IMR-90 (cell line): Measurements from ENCODE around the gene ALDH18A1. TPM values are rescaled to one million over a fixed set of nuclear protein-coding genes. Genes with fewer than 3 reads are reported as not detected.

ENCODE experiments used
- ATAC-seq: fragments of 200-7000 bp; cut with Tn5 transposase; 2 replicates; pipeline ENCODE4 v1.9.1; 2020; ENCODE audit warnings: low read depth, mild to moderate bottlenecking, moderate library complexity
- BruUV-seq: library from RNA; stranded (reverse); fragments of 400-500 nt; replicated peaks from 2 replicates; lab custom pipeline; 2021; lab: Mats Ljungman, UMichigan
- CTCF ChIA-PET: fragments of 300-600 bp; formaldehyde crosslinking; extraction: SDS; loops from one replicate; lab custom pipeline; 2021; ENCODE audit warnings: antibody characterized with exemption; lab: Yijun Ruan, JAX
- POLR2A ChIA-PET: fragments of 300-600 bp; sonication (Branson Sonifier 250); formaldehyde crosslinking; loops from one replicate; lab custom pipeline; 2022; ENCODE audit warnings: antibody characterized with exemption; ENCODE audit not compliant: unreplicated experiment; lab: Charles Lee
- DNase-seq: peaks from one replicate; pipeline ENCODE4 v3.0.0; 2013
- H2AFZ ChIP-seq: replicated peaks from 2 replicates; pipeline ENCODE3; 2013; ENCODE audit warnings: low read length, mild to moderate bottlenecking; ENCODE audit not compliant: poor library complexity
- H2AK5ac ChIP-seq: 2 replicates; pipeline ENCODE4 v1.6.1; 2013; ENCODE audit warnings: low read depth, low read length, inconsistent platforms
- H2AK9ac ChIP-seq: replicated peaks from 2 replicates; pipeline ENCODE3; 2013; ENCODE audit warnings: mild to moderate bottlenecking, low read depth, low read length, moderate library complexity; ENCODE audit not compliant: poor library complexity
- H2BK120ac ChIP-seq: 2 replicates; pipeline ENCODE4 v1.6.1; 2013; ENCODE audit warnings: low read depth, low read length, inconsistent platforms
- H2BK15ac ChIP-seq: 3 replicates; pipeline ENCODE4 v1.6.1; 2013; ENCODE audit warnings: low read depth, low read length, inconsistent platforms
- H2BK20ac ChIP-seq: 2 replicates; pipeline ENCODE4 v1.6.1; 2013; ENCODE audit warnings: low read depth, mild to moderate bottlenecking, inconsistent platforms, low read length, moderate library complexity
- H2BK5ac ChIP-seq: 2 replicates; pipeline ENCODE4 v1.6.1; 2013; ENCODE audit warnings: mild to moderate bottlenecking, low read depth, low read length, inconsistent platforms; ENCODE audit not compliant: poor library complexity, severe bottlenecking
- H3K14ac ChIP-seq: replicated peaks from 2 replicates; pipeline ENCODE4 v1.6.1; 2013; ENCODE audit warnings: low read depth, low read length, inconsistent platforms
- H3K18ac ChIP-seq: 2 replicates; pipeline ENCODE4 v1.6.1; 2013; ENCODE audit warnings: low read depth, low read length, control low read depth
- H3K23ac ChIP-seq: 2 replicates; pipeline ENCODE4 v1.6.1; 2013; ENCODE audit warnings: low read depth, low read length, inconsistent platforms
- H3K27ac ChIP-seq: 2 replicates; pipeline ENCODE4 v1.5.1; 2013; ENCODE audit warnings: mild to moderate bottlenecking, control low read depth, low read length; ENCODE audit not compliant: insufficient read depth
- H3K27me3 ChIP-seq: 2 replicates; pipeline ENCODE4 v1.6.1; 2013; ENCODE audit warnings: low read length; ENCODE audit not compliant: control insufficient read depth, insufficient read depth
- H3K36me3 ChIP-seq: 2 replicates; pipeline ENCODE4 v1.6.1; 2013; ENCODE audit warnings: low read length, mixed read lengths; ENCODE audit not compliant: control insufficient read depth, insufficient read depth
- H3K4ac ChIP-seq: 2 replicates; pipeline ENCODE4 v1.6.1; 2013; ENCODE audit warnings: low read depth, low read length, inconsistent platforms
- H3K4me1 ChIP-seq: 2 replicates; pipeline ENCODE4 v1.6.1; 2013; ENCODE audit warnings: low read length, mixed read lengths; ENCODE audit not compliant: control insufficient read depth, insufficient read depth
- H3K4me2 ChIP-seq: 2 replicates; pipeline ENCODE4 v1.6.1; 2013; ENCODE audit warnings: low read depth, mild to moderate bottlenecking, control low read depth, low read length, moderate library complexity
- H3K4me3 ChIP-seq: 2 replicates; pipeline ENCODE4 v1.5.1; 2013; ENCODE audit warnings: low read depth, mild to moderate bottlenecking, control low read depth, low read length, moderate library complexity; ENCODE audit not compliant: insufficient read depth
- H3K56ac ChIP-seq: 2 replicates; pipeline ENCODE4 v1.6.1; 2013; ENCODE audit warnings: low read length, inconsistent platforms; ENCODE audit not compliant: insufficient read depth; ENCODE audit errors: extremely low read depth
- H3K79me1 ChIP-seq, 2 experiments: 2 replicates each; pipeline ENCODE4 v1.6.1; 2013; ENCODE audit warnings: low read length in 2 of 2, inconsistent platforms in 1 of 2, low read depth in 1 of 2
- H3K9ac ChIP-seq: 2 replicates; pipeline ENCODE4 v1.6.1; 2013; ENCODE audit warnings: low read depth, low read length, control low read depth
- H3K9me1 ChIP-seq: 2 replicates; pipeline ENCODE4 v1.6.1; 2013; ENCODE audit warnings: low read length, inconsistent platforms; ENCODE audit not compliant: insufficient read depth
- H3K9me3 ChIP-seq: 2 replicates; pipeline ENCODE4 v1.6.1; 2013; ENCODE audit warnings: low read length; ENCODE audit not compliant: control insufficient read depth, insufficient read depth
- H4K20me1 ChIP-seq: 2 replicates; pipeline ENCODE4 v1.6.1; 2013; ENCODE audit warnings: low read length, inconsistent platforms; ENCODE audit not compliant: insufficient read depth
- H4K5ac ChIP-seq: 2 replicates; pipeline ENCODE4 v1.6.1; 2013; ENCODE audit warnings: mild to moderate bottlenecking, low read depth, low read length, control low read depth
- H4K8ac ChIP-seq, 2 experiments: 2 replicates each; pipeline ENCODE4 v1.6.1; 2013; ENCODE audit warnings: low read depth in 2 of 2, low read length in 2 of 2, control low read depth in 1 of 2, inconsistent platforms in 1 of 2
- H4K91ac ChIP-seq: 2 replicates; pipeline ENCODE4 v1.6.1; 2013; ENCODE audit warnings: low read depth, low read length, inconsistent platforms; ENCODE audit not compliant: insufficient read depth
- FOS ChIP-seq: fragments of 150-350 bp; IDR thresholded peaks from 2 replicates; pipeline ENCODE4 v1.6.1; 2016; ENCODE audit warnings: low read depth, low read length
- NFE2L2 ChIP-seq: fragments of 150-350 bp; IDR thresholded peaks from 2 replicates; pipeline ENCODE4 v1.6.1; 2016; ENCODE audit warnings: low read depth, mild to moderate bottlenecking, low read length
- RCOR1 ChIP-seq: IDR thresholded peaks from 2 replicates; pipeline ENCODE4 v1.6.1; 2012; ENCODE audit warnings: mild to moderate bottlenecking, low read length, improper control_type of control experiment; ENCODE audit not compliant: insufficient replicate concordance
- WGBS, 2 experiments: methylation state at CpG; one replicate each; pipeline versions ENCODE4 v1.1.5 to v1.1.7; 2013; ENCODE audit warnings: missing lambda C conversion rate in 2 of 2; ENCODE audit not compliant: insufficient read length in 1 of 2; ENCODE audit errors: extremely low coverage in 2 of 2; 5-methylcytosine and 5-hydroxymethylcytosine counted together
- dilution Hi-C: fragments of 300-500 bp; cut with HindIII; formaldehyde crosslinking; loops from one replicate; pipeline ENCODE4 v1.14.3; 2018; ENCODE audit warnings: low sequenced_read_pairs; ENCODE audit not compliant: unreplicated experiment
- in situ Hi-C: fragments of 300-500 bp; cut with MboI; formaldehyde crosslinking; loops from 3 replicates; pipeline ENCODE4 v1.14.3; 2019; ENCODE audit warnings: low sequenced_read_pairs, inconsistent platforms, mixed read lengths
- intact Hi-C: fragments of 100-400 bp; cut with micrococcal nuclease; formaldehyde crosslinking; loops from 2 replicates; pipeline ENCODE4 v1.10.0; 2022
- polyA plus RNA-seq, 3 experiments: library from polyadenylated mRNA; depleted of rRNA; stranded (reverse); fragments of >200 nt; gene quantifications; 2 replicates each; pipeline ENCODE4 v1.2.3, GENCODE V29; 2012; ENCODE audit warnings: low replicate concordance in 1 of 3
- total RNA-seq: library from RNA; depleted of rRNA; stranded (reverse); fragments of >200 nt; gene quantifications from 2 replicates; pipeline ENCODE4 v1.2.3, GENCODE V29; 2012
- TF ChIP-seq, protein P1 (sequence below): fragments of 150-350 bp; IDR thresholded peaks from 2 replicates; pipeline ENCODE4 v1.6.1; 2017; ENCODE audit warnings: mild to moderate bottlenecking, antibody characterized with exemption, low read length, low read depth
- TF ChIP-seq, protein P2 (sequence below): conservative IDR thresholded peaks from 2 replicates; pipeline ENCODE4 v1.5.1; 2012; ENCODE audit warnings: mild to moderate bottlenecking, low read depth, low read length, improper control_type of control experiment

The ALDH18A1 gene
- total and polyA plus RNA-seq, 2 of the 4 experiments (the other 2 are of a cell fraction), result 93.4 to 232 TPM

- ATAC-seq (no peak), DNase-seq (no peak)
- no TSS peak for BruUV-seq
- dilution Hi-C loops, result no loop called here
- Histone ChIP-seq H3K18ac (no peak overlapping the region), H3K9me3 (no peaks in the 10 kb centered on the region), H2AFZ (no peak overlapping the region), H4K5ac (no peak overlapping the region), H3K36me3 (no peaks in the 10 kb centered on the region), H3K23ac (no peak overlapping the region), H4K20me1 (no peaks in the 10 kb centered on the region), H2BK5ac (no peak overlapping the region), H3K79me1 (no peaks in the 10 kb centered on the region), H3K9me1 (no peaks in the 10 kb centered on the region), H3K56ac (no peak overlapping the region), H3K4me1 (no peaks in the 10 kb centered on the region), H3K9ac (no peak overlapping the region), H3K4me2 (no peak overlapping the region), H2AK5ac (no peak overlapping the region), H3K14ac (no peak overlapping the region), H3K27me3 (peaks cover 16% of the 10 kb centered on the region), H2BK20ac (no peak overlapping the region), H3K4me3 (no peak overlapping the region), H3K4ac (no peak overlapping the region), H2BK15ac (no peak overlapping the region), H2BK120ac (no peak overlapping the region), H2AK9ac (no peak overlapping the region), H3K27ac (no peak overlapping the region), H4K91ac (no peak overlapping the region), H4K8ac (no peak overlapping the region)
- intact Hi-C loops, result no loop called here
- WGBS, 2 experiments, result no CpG with 5 or more reads among the region's 7 CpGs
- ChIA-PET POLR2A (no interaction called here), CTCF (no interaction called here)
- in situ Hi-C loops, result no loop called here
- TF ChIP-seq, protein P1, sequence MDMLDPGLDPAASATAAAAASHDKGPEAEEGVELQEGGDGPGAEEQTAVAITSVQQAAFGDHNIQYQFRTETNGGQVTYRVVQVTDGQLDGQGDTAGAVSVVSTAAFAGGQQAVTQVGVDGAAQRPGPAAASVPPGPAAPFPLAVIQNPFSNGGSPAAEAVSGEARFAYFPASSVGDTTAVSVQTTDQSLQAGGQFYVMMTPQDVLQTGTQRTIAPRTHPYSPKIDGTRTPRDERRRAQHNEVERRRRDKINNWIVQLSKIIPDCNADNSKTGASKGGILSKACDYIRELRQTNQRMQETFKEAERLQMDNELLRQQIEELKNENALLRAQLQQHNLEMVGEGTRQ, result no peak
- no peak for TF ChIP-seq RCOR1
- TF ChIP-seq, protein P2, sequence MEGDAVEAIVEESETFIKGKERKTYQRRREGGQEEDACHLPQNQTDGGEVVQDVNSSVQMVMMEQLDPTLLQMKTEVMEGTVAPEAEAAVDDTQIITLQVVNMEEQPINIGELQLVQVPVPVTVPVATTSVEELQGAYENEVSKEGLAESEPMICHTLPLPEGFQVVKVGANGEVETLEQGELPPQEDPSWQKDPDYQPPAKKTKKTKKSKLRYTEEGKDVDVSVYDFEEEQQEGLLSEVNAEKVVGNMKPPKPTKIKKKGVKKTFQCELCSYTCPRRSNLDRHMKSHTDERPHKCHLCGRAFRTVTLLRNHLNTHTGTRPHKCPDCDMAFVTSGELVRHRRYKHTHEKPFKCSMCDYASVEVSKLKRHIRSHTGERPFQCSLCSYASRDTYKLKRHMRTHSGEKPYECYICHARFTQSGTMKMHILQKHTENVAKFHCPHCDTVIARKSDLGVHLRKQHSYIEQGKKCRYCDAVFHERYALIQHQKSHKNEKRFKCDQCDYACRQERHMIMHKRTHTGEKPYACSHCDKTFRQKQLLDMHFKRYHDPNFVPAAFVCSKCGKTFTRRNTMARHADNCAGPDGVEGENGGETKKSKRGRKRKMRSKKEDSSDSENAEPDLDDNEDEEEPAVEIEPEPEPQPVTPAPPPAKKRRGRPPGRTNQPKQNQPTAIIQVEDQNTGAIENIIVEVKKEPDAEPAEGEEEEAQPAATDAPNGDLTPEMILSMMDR, result no peak
- TF ChIP-seq NFE2L2, result no peak
- no peak for TF ChIP-seq FOS
Measured at GRCh38 chr10:95564291-95564690, 92.2 kb downstream of the ALDH18A1 start.
